ENCODE data around the gene SLC7A6. TPM values are rescaled to one million over a fixed set of nuclear protein-coding genes. Genes with fewer than 3 reads are reported as not detected.

The SLC7A6 gene
- total RNA-seq, 1 donor from 2014 or later: 44.2 TPM

DNA sequence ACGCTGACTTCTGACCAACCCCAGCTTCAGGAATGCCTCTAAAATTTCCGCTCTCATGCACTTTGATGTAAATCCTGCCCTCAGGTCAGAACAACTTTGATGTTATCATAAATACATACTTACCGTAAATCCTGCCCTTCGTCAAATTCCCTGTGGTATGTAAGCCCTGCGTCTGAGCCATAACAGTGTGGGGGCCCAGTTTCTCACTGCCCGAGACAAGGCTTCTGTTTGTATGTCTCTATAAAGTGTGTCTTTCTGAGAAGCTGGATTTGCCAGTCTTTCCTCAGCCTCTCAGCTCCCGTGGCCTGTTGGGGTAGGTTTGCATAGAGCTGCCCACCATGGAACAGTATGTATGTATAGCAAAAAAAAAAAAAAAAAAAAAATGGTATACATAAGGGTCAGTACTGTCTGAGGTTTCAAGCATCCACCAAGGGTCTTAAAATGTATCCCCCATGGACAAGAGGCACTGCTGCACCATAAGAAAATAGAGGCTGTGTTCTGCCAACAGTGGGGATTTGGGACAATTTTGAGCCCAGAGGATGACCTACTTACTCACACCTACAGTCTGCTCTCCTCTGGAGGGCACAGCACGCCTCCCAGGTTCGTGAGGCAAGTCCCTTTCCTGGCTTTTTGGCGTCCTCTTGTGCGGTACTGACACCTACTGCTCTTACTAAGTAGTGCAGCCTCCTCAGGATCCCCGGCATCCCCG, 64.0 kb downstream of the SLC7A6 start:
- DNase-seq: peak; percentile 64
- H3K9me3 ChIP-seq (replicated peaks): no peaks in the 10 kb centered on the region
- peaks cover 28% of the 10 kb centered on the region for H3K4me1 ChIP-seq
- intact Hi-C loops (cut with micrococcal nuclease): loop anchor here (5.0 kb wide), 1 partner anchor 66 kb away; the partner anchor contains the start of gene SLC7A6
- peaks cover 56% of the 10 kb centered on the region for H3K36me3 ChIP-seq
- no peaks in the 10 kb centered on the region for H3K27me3 ChIP-seq (ENCODE audit: low read depth)
- H3K27ac ChIP-seq (replicated peaks): no peak overlapping the region
- H3K4me3 ChIP-seq: no peak overlapping the region
- TF ChIP-seq, protein P1, sequence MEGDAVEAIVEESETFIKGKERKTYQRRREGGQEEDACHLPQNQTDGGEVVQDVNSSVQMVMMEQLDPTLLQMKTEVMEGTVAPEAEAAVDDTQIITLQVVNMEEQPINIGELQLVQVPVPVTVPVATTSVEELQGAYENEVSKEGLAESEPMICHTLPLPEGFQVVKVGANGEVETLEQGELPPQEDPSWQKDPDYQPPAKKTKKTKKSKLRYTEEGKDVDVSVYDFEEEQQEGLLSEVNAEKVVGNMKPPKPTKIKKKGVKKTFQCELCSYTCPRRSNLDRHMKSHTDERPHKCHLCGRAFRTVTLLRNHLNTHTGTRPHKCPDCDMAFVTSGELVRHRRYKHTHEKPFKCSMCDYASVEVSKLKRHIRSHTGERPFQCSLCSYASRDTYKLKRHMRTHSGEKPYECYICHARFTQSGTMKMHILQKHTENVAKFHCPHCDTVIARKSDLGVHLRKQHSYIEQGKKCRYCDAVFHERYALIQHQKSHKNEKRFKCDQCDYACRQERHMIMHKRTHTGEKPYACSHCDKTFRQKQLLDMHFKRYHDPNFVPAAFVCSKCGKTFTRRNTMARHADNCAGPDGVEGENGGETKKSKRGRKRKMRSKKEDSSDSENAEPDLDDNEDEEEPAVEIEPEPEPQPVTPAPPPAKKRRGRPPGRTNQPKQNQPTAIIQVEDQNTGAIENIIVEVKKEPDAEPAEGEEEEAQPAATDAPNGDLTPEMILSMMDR (IDR thresholded peaks at IDR 0.05; ENCODE audit: borderline replicate concordance): peak; percentile 96

DNA sequence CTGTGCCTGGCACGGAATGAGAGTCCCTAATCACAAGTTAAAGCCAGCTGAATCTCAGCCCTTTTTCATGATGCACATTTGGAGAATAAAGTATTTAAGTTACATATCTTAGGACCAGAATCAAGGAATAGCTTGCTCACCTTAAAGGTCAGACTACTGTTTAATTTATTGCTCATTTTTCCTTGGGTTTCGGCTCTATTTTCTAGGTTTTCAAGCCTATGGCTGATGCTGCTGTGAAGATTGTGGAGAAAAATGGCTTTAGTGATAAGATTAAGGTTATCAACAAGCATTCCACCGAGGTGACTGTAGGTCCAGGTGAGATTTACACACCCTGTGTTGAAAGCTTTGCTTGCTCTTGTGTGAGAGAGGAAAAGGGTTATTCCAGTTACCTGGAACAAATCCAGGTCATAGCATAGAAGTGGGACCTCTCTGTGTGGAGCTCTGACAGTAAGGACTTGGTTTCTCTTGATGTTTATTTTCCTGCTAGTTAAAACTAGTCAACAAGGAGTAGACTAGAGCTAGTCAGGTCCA, 64.6 kb downstream of the SLC7A6 start:
- peaks cover 29% of the 10 kb centered on the region for H3K4me1 ChIP-seq
- H3K9me3 ChIP-seq (replicated peaks): no peaks in the 10 kb centered on the region
- H3K36me3 ChIP-seq: peaks cover 53% of the 10 kb centered on the region
- TF ChIP-seq, protein P1 (IDR thresholded peaks at IDR 0.05; ENCODE audit: borderline replicate concordance): peak; percentile 18
- no peak overlapping the region for H3K4me3 ChIP-seq
- no peaks in the 10 kb centered on the region for H3K27me3 ChIP-seq (ENCODE audit: low read depth)
- H3K27ac ChIP-seq (replicated peaks): no peak overlapping the region
- intact Hi-C loops (cut with micrococcal nuclease): loop anchor here (5.0 kb wide), 1 partner anchor 67 kb away; the partner anchor contains the start of gene SLC7A6
- no peak for DNase-seq

DNA sequence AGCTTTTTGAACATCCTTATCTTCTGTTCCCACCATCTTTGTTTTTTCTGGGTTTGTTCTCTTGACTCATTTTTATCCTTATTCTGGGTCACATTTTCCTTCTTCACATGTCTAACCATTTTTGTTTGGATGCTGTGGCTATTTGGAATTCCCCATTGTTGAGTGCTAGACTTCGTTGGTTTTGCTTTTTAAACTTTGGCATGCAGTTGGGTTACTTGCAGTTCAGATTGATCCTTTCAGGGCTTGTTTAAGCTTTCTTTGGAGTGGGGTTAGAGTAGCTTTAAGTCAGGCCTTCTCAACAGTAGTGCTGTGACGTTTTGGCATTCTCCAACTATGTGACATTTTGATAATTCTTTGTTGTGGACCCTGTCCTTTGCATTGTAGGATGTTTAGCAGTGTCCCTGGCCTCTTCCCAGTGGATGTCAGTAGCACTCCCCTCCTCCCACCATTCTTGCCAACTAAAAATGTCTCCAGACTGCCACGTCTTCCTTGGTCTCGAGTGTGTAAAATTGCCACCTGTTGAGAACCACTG, 67.6 kb downstream of the SLC7A6 start:
- Histone ChIP-seq H3K27ac (replicated peaks) (peak overlapping the region; percentile 69), H3K36me3 (peaks cover 33% of the 10 kb centered on the region)
- intact Hi-C loops (cut with micrococcal nuclease): no loop called here

DNA sequence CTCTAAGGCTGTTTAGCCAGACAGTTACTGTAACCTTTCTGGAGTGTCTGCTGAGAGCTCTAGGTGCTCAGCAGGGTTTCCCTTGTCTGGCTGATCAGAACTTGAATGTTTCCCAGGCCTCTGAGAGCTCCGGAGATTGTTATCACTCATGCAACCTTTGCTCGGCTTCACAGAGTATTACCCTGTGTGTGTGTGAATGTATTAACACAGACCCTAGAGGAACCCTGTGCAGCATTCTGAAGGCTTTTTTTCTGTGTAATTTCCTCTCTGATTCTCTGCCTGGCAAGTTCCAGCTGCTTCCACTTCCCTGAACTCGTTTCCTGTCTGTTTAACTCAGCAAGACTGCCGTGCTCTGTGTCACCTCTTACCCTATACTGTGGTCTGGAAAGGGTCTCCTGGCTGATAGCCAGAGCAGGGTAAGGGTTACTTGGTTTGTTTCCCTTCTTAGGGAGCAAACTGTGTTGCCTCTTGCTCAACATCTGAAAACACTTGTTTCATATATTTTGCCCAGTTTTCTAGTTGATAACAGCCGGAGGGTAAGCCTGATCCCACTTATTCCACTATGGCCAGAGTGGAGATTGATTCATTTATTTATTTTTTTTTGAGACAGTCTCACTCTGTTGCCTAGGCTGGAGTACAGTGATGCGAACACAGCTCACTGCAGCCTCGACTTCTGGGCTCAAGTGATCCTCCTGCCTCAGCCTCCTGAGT, 68.2 kb downstream of the SLC7A6 start:
- H3K4me1 ChIP-seq: peaks cover 29% of the 10 kb centered on the region
- no peaks in the 10 kb centered on the region for H3K9me3 ChIP-seq (replicated peaks)
- no peak for DNase-seq
- no peaks in the 10 kb centered on the region for H3K27me3 ChIP-seq (ENCODE audit: low read depth)
- intact Hi-C loops (cut with micrococcal nuclease): no loop called here
- TF ChIP-seq, protein P1 (IDR thresholded peaks at IDR 0.05; ENCODE audit: borderline replicate concordance): no peak
- H3K27ac ChIP-seq (replicated peaks): peak overlapping the region; percentile 69
- H3K36me3 ChIP-seq: peaks cover 37% of the 10 kb centered on the region
- no peak overlapping the region for H3K4me3 ChIP-seq

More for the DNA sequence above, 67.6 kb downstream of the SLC7A6 start:
- Histone ChIP-seq H3K9me3 (replicated peaks) (no peaks in the 10 kb centered on the region), H3K4me3 (no peak overlapping the region), H3K27me3 (ENCODE audit: low read depth) (no peaks in the 10 kb centered on the region), H3K4me1 (peaks cover 29% of the 10 kb centered on the region)
- DNase-seq: no peak
- TF ChIP-seq, protein P1 (IDR thresholded peaks at IDR 0.05; ENCODE audit: borderline replicate concordance): no peak

DNA sequence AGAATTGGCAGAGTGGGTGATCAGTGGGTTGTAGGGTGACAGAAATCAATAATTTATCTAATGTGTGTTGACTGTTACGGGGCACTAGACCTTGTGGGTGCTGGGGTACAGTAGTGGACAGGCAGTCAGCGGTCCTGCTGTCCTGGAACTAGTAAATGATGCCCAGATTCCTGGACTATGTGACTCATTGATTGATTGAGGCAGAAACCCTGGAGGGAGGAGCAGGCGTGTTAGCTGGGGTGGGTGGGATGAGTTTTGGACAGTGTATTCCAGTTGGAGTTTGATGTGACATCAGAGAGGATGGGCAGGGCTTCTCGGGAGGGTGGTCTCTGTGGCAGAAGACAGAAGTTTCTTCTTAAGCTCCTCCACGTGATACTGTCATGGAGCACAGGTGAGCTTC, 70.8 kb downstream of the SLC7A6 start:
- no peak for DNase-seq
- intact Hi-C loops (cut with micrococcal nuclease): no loop called here
- TF ChIP-seq, protein P1 (IDR thresholded peaks at IDR 0.05; ENCODE audit: borderline replicate concordance): no peak
- Histone ChIP-seq H3K4me1 (peaks cover 22% of the 10 kb centered on the region), H3K27ac (replicated peaks) (no peak overlapping the region), H3K27me3 (ENCODE audit: low read depth) (no peaks in the 10 kb centered on the region), H3K9me3 (replicated peaks) (no peaks in the 10 kb centered on the region), H3K36me3 (peaks cover 52% of the 10 kb centered on the region), H3K4me3 (no peak overlapping the region)
